H54 (cell line): ENCODE results near the gene TGM5.

Source experiments
- DNase-seq: peaks from one replicate; pipeline ENCODE4 v3.0.0; 2011; ENCODE audit warnings: low spot score, mixed read lengths; ENCODE audit not compliant: insufficient read length
- FAIRE-seq: peaks from 3 replicates; lab custom pipeline; 2011; peaks lifted over from hg19 to GRCh38; lab: Jason Lieb, UNC
- POLR2A ChIP-seq: IDR thresholded peaks from 2 replicates; pipeline ENCODE4 v1.6.1; 2011; ENCODE audit warnings: low read depth, mild to moderate bottlenecking, low read length

The TGM5 gene

GRCh38 chr15:43225201-43225949 is 41.4 kb downstream of the TGM5 start:
- peak; percentile 95 for FAIRE-seq
- no peak for TF ChIP-seq POLR2A
- peak; percentile 66 for DNase-seq

- DNase-seq (no peak), FAIRE-seq (no peak)
- TF ChIP-seq POLR2A = no peak
Measured at GRCh38 chr15:43221422-43221821, 45.3 kb downstream of the TGM5 start.

DNA sequence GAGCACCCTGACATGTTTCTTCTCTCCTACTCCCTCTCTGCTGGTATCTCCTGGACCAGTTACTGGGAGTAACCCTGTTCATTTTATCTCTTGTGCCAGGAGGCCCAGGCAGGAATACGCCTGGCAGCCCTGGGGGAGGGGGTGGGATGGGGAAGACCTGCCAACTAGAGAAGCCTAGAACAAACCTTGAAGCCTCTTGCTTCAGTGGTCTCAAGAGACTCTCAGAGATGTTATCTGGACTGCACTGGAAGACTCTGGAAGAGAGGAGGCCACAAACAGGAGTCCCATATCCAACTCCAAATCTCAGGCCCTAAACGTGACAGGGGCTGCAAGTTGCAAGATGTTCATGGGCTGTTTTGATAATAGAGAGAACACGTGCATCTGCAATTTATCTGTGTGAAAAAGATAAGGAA is 45.7 kb downstream of the TGM5 start, which contains the start of gene EPB42:
Gene EPB42 (minus strand): TSS at position 28 of the 413 bp plus-strand sequence. CDS start 193 bp downstream, outside the sequence.
- TF ChIP-seq POLR2A = no peak
- FAIRE-seq (no peak), DNase-seq (no peak)

DNA sequence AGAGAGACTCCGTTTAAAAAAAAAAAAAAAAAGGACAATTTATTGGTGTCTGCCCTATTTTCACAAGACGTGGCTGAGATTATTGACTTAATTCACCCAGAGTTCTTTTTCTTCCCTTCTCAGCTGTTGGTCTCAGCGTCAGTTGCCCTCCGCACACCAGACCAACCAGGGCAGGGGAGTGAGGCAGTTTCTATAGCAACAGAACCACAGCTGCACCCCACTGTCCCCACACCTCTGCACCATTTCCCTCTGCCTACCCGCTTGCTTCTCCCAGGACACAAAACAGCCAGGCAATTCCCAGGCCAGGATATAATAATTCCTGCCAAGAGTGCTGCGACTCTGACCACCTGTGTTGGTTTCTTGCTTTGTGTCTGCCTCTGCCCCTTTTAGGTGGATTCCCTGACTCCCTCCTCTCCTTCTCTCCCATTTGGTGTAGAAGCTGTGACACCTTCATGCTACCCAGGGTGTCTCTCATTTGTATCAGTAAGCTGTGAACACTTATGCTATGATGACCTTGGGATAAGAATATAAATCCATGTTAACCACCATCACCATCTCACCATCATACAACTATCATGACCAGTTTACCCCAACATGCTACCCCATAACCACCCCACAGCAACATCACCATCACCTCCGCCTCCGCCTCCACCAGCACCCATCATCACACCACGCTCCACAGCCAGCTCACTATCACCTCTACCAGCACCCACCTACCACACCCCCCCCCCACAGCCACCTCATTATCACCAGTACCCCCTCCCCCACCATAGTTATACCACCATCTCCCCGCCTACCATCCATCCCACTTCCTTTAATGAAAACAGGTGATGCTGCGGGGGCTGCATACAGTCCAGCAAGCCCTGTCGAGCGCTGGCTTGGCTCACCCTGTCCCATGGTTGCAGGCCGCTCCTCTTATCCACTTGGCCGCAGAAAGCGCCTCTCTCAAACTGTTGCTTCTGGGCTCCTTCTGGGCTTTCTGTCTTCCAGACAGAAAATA is 46.5 kb downstream of the TGM5 start:
- FAIRE-seq (no peak), DNase-seq (no peak)

DNA sequence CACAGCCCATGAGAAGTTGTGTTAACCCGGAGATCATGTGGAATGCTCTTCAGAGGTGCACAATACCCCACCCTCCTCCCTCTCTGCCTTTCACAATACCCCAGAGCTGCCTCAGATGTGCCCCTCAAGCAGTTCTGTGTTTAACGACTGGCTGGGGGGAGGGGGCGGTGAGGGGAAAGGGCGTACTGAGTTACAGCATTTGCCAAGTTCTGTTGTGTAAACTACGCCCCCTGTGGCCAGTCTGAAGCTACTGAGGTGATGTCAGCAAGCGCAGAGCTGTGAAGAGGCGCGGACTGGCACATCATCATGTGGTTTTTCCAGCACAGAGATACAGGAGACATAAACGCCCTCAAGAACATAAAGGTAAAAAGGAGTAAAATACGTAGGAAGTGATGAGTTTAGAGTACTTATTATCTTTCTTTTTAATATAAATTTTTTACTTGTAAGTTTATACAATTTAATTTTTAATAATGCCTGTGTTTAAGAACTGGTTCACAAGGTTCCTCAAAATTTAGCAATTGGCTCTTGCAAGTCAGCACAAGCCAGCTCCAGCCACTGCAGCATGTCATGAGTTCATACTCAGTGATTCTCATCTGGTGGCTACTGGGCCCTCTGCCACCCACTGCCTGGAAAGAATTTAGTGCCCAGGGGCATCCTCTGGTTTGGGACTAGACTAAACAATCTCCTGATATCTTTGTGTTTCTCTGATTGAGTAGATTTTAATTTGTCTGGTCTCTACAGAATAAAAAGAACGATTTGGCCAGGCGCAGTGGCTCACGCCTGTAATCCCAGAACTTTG is 47.6 kb downstream of the TGM5 start:
- DNase-seq (no peak), FAIRE-seq (no peak)
- no peak for TF ChIP-seq POLR2A

More for the DNA sequence above, 46.5 kb downstream of the TGM5 start:
- no peak for TF ChIP-seq POLR2A

- TF ChIP-seq POLR2A = no peak
- FAIRE-seq (no peak), DNase-seq (peak; percentile 57)
Measured at GRCh38 chr15:43215961-43216360, 50.8 kb downstream of the TGM5 start.

DNA sequence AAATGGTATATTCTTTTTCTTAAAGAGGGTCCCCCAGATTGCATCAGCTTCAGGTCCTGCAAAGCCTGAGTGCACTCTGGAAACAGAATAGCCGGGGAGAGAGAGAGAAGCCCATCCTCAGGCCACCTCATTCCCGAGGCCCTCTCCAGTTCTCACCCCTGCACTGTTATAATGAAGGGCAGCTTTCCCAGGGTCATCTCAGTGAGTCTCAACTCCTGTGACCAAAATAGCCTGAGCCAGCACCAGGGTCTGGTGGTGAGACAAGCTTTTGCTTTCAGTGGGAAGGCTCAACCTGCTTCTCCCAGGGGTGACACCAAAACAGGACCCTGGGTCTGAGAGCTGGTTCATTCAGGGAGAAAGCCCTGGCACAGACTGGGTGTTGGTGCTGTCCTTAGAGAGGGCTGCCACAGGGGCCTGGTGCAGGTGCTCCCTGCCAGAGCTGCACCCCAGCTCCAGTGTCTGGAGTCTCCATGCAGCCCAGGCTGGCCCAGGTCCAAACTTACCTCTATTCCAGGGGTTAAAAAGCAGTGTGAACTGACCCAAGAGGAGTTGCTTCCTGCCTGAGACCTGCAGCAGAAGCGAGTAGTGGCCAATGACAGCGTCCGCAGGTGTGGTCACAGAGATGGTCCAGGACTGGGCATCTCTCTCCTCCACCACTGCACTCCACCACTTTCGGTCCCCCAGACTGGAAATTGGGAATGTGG is 52.0 kb downstream of the TGM5 start:
- no peak for FAIRE-seq

GRCh38 chr15:43214169-43214568 is 52.6 kb downstream of the TGM5 start:
- FAIRE-seq = no peak
- no peak for TF ChIP-seq POLR2A
- no peak for DNase-seq

More for the DNA sequence above, 52.0 kb downstream of the TGM5 start:
- no peak for TF ChIP-seq POLR2A
- DNase-seq = no peak

DNA sequence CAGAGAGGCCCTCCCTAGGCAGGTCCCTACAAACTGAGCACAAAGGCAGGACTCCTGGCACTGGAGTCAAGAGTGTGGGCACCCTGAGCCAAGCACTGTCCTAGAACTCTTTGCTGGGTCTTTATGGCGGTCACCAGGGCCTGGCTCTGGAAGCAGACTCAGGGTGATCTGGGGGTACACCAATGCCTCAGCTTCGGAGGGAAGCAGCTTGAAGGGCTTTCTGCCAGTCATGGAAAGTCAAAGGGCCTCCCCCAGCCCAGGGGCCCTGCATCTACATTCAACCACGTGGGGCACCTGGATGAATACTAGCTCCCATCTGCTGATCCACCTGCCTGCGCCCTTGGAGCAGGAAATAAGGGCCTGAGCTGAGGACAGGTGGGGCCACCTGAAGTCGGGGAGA is 53.3 kb downstream of the TGM5 start:
- TF ChIP-seq POLR2A = no peak
- DNase-seq = no peak
- no peak for FAIRE-seq

- no peak for FAIRE-seq
- DNase-seq = no peak
- no peak for TF ChIP-seq POLR2A
Measured at GRCh38 chr15:43212951-43213350, 53.8 kb downstream of the TGM5 start.

DNA sequence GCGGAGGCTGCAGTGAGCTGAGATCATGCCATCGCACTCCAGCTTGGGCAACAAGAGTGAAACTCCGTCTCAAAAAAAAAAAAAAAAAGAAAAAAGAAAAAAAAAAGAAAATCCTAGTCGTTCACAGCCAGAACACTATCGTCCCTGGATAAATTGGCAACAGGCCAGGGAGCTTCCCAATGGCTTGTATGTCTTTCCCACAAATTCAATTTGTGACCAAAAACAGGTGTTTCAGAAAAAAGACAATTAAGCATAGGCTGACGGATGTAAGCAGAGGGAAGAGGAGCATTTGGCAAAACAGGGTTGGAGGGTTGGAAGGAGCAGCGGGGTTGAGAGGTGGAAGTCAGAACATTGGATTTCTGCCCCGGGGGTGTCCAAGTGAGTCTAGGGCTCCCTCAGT is 54.4 kb downstream of the TGM5 start:
- DNase-seq = no peak
- no peak for FAIRE-seq
- TF ChIP-seq POLR2A = no peak

GRCh38 chr15:43211224-43211735 is 55.4 kb downstream of the TGM5 start:
- no peak for FAIRE-seq
- DNase-seq = no peak
- no peak for TF ChIP-seq POLR2A
